Activated T-cell treated with anti-CD3 and anti-CD28 coated beads for 1 hour (primary cell): ENCODE data around the gene SUSD3.
A peak's percentile ranks its signal among the peaks of the same experiment; 100 is the strongest.

Source experiments
- DNase-seq: peaks from one replicate; pipeline ENCODE4 v3.0.0-alpha.2; 2020; ENCODE audit warnings: low read depth

The SUSD3 gene

DNA sequence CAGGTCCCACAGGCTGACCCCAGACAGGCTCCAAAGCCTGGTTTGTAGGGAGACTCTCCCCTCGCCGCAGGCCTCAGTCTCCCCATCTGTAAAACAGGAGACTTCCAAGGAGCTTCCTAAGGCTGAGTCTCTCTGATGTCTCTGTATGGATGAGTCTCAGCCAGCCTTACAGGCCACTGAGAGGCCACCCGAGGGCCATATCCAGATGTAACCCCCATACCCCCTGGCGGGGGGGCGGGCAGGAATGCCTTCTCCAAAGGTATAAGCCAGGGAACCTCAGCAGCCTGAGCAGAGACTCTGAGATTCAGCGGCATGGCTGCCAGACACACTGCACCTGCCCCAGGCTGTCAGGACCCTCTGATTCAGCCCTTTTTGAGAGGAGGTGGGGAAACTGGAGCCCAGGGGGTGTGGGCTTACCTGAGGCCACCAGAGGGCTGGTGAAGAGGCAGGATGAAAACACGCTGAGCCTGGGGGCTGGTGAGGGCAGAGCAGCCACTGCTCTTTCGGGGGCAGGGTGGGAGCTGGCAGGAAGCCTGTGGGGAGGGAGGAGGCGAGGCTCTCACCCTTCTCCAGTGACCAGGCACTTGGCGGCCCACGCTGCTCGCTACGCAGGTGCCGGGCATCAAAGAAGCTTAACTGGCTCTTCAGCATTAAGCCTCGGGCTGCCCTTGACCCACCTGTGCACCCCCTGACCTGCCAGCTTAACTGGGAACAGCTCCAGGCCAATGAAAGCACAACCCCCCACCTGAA lies 5.5 kb upstream of the SUSD3 start:
- DNase-seq = no peak

DNA sequence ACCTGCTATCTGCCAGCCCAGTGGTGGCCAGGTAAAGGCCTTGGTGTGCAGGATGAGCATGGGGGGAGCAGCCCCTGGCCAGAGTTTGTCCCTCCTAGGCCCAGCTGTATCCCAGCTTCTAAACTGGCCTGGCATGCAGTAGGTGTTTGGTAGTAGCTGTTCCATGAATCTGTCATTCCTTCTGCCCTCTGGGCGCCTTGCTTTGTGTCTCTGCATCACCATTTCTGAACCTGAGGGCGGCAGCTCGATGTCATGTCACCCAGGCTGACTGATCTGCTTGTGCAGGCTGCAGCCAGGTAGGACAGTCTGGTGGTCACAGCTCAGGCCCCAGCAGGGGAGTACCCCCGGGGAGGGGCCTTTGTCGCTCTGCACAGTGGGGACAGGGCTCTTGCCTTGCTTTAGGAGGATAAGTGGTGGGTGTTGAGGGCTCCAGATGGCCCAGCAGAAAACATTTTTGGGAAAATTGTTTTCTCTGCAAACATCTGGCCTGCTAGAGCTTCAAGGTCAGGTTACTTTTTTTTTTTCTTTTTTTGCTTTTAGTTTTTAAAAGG lies 4.6 kb upstream of the SUSD3 start:
- no peak for DNase-seq

DNA sequence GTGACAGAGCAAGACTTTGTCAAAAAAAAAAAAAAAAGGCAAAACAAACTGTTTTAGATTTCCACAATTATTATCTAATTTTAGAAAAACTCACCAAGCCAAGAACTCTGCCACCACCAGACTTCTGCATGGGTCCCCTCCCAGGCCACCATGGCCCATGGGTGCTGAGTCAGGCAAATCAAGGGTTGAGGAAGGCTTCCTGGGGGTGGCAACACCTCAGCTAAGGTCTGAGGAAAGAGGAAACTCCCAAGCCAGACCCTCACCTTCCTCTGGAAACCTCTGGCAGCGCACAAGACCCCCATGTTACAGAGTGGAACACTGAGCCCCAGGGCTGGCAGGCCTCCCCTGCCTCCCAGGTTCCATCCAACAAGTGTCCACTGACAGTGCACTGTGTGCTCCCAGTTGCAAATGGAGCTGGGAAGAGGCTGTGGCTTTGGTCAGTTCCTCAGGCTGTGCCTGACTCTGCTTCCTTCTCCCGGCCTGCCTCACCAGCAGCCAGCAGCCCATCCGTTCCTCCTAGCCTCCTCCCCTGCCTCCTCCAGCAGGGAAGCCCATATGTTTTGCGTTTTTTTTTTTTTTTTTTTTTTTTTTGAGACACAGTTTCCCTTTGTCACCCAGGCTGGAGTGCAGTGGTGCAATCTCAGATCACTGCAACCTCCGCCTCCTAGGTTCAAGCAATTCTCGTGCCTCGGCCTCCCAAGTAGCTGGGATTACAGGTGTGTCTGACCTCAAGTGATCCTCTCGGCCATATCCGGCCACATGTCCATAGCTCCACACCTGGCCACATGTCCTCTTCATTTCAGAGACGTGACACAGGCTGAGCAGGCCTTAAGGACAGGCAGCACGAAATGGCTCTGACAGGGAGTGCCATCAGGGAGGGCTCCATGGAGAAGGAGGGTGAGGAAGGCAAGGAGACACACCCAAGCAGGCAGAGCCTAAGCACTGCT lies 3.5 kb upstream of the SUSD3 start:
- DNase-seq = no peak

DNA sequence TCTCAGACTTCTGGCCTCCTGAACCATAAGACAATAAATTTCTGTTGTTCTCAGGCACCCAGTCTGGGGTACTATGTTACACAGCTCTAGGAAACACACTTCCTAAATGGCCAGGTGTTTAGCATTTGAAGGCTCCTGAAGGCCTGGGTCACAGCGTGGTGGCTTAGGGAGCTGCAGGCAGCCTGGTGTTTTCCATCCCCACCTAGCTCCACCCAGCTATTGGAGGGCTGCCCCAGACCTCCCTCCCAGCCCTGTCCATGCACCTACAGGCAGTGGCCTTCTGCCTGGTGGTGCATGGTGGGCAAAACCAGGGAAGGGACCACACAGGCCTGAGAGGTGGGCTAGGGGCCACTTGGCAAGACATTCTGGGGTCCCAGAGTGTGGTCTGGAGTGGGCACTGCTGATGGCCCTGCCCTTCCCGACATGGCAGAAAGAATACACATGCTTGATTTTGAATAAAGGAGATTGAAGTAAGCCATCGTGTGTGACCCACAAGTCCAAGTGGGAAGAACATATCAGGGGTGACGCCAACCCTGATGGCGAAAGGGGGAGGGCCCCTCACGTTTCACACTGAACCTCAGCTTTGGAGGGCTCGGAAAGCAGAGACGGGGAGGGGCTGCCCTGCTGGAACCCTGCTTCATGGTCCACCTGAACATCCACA lies 1.3 kb upstream of the SUSD3 start:
- DNase-seq = no peak

DNA sequence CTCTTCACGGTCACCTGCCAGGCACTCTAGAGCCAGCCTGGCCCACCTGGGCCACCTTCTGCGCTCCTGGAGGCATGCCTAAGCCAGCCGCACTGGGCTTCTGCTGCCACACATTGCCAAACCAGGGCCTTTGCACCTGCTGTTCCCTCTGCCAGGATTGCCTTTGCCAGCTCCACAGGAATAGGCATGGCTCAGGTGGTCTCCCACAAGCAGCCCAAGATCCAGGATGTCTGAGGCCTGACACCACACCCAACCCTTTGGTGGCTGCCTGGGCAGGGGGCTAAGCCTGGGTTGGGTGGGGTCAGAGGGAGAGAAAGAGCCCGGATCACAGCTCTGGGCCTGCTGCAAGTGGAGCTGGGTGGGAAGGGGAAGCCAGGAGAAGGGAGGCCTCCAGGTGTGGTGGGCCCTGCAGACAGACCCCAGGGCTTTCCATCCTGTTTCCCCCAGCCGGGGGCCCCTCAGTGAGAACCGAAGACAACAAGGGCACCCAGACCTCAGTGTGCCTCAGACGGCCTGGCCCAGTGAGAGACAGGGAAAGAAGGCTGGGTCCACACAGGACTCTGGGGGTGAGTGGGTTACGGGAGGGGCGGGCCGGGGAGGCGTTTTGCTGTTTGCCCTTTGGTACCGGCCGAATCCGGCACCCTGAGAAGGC lies 672 bp upstream of the SUSD3 start:
- no peak for DNase-seq

DNA sequence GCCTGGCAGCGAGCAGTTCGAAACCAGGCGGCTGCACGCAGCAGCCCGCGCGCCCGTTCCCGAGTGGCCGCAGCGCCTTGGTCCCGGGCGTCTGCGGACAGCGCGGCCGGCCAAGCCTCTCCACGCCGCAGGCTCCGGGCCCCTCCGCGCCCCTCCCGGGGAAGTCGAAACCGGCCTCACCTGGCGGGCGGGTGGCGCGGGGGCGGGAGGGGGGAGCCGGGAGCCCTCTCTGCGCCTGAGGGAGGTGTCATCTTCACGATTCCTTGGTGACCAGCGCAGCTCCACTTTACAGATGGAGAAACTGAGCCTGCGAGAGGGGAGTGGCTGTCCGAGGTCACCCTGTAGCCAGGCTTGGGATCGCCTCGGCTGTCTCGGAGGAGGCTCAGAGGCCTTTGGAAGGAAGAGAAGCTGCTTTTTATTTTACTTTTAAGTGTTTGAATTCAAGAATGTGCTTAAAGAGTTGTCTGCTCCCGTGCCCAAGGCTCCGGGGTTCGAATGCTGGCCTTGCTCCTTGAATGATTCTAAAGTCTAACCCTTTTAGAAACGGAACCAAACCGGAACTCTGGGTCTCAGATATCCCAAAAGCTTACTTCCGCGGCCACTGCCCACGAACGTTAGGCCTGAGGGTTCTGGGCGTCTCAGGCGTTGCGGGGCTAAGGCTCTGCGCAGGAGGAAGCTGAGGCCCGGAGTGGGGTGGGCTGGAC lies 662 bp downstream of the SUSD3 start:
- DNase-seq = no peak

DNA sequence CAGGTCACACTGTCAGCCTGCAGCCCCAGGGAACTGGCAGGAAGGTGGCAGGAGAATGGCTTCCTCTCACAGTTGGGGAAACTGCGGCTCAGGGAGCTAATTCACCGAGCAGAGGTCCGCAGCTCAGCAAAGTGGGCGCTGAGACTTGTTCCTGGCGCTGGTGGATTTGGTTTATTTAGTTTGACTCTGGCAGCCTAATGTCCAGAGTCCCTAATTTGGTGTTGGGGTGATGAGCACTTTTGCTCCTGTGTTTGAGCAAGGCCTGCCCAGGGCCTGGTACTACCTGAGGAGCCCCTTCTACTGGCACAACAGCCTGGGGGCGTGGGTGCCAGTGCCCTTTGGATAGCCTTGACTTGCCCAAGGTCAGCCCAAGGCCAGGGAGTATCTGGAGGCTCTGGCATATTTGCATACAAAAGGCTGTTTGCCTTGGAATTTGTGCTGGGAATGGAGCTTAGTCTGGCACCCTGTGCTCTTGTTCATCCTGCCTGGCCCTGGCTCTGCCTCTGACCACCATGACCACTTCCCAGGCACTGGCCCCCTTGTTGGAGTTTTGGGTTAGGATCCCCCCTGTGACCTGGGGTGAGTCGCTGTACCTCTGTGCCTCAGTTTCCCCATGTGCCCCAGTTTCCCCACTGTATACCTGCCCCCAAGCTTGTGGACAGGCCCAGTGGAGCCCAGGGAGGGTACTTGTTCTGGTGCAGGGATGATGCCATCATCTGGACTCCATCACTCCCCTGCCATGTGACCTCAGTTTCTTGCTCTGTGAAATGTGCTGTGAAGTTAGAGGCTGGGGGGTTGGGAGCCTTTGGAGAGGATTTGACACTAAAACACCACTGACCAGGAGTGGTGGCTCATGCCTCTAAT lies 1.4 kb downstream of the SUSD3 start:
- DNase-seq = no peak

DNA sequence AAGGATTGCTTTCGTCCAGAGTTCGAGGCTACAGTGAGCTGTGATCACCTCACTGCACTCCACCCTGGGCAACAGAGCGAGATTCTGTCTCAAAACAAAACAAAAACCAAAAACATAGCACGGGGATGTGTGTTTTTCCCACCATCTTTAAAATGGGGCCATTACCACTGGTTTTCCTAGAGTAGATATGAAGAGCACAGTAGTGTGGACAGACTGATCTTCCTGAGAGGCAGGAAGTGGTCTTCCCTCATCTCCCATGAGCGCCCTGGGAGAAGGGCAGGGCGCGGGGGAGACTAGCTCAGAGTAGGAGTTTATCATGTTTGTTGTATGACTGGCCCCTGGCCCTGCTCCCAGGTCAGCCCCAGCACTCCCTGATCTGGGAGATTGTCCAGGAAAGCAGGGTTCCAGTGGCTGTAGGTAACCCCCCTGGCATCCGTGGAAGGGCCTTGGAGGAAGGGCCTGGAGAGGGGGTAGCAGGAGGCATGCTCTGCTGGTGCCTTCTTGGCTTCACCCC lies 2.3 kb downstream of the SUSD3 start:
- DNase-seq = no peak

DNA sequence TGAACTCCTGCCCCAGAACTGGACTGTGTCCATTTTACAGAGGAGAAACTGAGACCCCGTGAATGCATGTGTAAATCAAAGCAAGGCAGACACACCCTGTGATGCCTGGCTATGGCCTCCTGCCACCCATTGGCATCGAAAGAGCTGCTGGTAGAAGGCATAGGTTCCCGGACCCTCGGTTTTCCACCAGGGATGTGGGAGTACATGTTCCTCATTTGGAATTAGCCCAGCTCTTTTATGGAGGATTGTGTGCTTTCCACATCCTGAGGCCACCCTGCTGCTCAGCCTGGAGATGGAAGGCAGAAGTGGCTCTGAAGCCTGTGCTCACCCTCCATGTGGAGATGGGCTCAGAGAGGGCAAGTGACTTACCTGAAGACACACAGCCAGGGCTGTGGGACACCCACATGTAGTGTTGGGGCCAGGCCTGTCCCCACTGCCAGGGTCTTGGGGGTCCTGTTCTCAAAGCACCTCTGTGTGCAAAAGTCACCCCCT lies 2.8 kb downstream of the SUSD3 start:
- no peak for DNase-seq

DNA sequence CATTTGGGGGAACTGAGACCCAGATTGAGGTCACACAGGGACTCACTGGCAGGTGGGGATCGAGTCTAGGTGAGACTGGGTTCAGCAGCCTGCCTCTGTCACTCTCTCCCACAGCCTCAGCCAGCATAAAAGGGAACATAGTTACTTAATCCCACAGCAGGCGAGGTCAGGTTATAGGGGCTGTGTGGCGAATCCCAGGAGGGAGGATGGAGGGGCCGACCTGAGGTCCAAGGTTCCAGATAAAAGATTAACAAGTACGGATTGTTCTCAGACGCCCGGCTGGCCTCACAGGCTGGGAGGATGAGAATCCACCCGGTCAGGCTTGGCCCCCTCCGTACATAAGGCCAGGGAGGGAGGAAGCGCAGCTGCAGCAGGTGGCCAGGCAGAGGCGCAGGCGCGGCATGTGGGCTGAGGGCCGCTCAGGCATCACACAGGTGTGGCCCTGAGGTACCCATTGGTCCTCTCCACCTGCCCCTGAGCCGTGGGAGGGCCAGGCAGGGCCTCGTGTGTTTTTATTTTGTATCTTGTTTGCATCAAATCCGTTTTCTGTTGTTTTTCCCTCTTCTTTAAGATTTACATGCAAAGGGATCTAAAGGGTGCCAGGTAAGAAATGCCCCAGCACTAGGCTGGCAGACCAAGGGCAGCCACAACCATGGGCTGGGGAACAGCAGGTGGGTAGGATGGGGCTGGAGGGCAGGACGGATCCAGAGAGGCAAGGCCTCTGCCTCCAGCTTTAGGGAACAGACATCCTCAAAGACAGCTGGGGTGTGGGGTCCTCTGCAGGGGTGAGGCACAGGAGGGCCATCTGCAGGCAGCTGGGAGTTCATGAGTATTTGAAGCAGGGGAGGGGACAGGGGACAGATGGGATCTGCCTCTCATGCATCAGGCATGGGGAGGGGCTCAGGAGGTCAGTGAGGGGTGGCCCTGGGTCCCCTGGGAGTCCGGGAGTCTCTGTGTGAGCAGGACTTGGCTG lies 3.6 kb downstream of the SUSD3 start:
- DNase-seq = no peak

DNA sequence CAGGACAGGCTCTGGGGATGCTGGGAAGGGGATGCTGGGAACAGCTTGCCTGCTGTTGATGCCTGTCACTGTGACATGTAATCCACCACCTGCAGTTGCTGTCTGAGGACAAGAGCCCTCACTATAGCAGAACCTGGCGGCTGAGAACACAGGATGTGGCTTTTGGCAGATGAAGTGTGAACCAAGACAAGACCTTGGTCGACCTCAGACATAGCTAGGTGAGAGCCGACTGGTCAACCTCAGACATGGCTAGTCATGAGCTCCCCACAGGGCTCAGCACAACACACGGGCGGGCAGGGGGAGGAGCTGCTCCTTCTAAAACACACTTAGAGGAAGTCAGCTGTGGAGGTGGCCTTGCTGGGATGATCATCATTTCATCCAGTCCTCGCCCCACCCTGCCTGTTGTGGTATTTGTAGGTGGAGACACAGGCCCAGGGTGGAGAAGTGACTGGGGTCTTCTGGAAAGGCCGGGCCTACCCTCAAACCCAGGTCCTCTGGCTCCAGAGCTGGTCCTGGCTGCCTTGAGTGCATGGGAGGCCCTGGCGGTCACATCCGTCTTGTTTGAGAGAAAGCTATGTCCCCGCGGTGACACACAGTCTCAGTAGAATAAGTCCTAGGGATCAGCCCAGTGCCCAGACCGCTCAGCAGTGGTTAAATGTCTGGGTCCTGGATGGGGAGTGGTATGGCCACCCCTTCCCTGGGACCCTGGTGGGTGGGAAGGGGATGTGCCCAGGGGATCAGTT lies 6.1 kb downstream of the SUSD3 start:
- peak; percentile 72 for DNase-seq

DNA sequence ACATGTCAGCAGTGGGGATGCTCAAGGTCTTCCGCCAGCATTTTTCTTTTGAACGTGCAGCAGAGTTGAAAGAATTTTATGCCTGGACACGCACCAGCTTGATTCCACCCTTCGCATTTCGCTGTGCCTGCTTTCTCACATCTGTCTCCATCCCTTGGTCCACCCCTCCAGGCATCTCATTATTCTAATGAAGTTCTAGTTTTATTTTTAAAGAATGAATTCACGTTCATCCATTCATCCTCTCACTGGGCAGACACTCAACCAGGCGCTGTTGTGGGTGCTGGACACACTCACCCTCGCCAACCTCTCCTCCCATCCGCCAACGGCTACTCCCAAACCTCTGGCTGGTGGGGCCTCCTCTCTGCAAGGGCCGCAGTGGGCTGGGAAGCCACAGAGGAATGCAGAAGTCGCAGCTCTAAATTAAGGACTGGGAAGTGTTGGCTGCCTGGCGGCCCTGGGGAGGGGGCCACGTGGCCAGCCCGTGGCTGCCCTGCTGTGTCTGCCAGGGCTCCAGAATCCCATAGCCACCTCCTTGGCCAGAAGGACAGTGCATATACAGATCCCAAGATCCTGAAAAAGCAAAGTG lies 6.7 kb downstream of the SUSD3 start:
- no peak for DNase-seq

DNA sequence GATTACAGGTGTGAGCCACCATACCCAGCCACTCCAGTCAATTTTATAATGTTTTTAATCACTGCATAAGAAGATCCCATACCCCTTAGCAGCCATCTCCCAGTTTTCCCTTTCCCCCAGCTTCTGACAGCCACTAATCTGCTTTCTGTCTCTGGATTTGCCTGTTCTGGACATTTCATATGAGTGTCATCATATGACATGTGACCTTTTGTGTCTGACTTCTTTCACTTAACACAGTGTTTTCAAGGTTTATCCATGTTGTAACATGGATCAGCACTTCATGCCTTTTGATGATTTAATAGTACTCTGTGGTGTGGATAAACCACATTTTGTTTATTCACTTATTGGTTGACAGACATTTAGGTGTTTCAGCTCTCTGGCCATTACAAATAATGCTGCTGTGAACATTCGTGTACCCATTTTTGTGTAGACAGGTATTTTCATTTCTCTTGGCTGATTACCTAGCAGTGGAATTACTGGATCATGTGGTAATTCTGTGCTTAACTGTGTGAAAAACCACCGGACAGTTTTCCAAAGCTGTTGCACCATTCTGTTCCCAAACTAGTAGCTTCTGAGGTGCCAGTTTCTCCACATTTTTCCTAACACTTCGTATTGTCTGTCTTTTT lies 8.6 kb downstream of the SUSD3 start:
- DNase-seq = no peak

DNA sequence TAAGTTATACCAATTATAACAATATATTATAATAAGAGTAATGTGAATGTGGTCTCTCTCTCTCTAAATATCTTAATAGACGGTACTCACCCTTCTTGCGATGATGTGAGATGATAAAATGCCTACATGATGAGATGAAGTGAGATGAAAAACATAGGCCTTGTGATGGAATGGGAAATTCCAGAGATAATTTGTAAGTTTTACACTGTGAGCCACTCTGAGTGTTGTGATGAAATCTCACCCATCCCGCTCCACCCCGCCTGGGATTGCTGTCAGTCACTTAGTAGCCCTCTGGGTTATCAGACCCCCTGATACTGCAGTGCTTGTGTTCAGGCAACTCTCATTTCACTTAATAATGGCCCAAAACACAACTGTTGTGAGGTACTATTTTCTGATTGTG lies 10.5 kb downstream of the SUSD3 start:
- no peak for DNase-seq

DNA sequence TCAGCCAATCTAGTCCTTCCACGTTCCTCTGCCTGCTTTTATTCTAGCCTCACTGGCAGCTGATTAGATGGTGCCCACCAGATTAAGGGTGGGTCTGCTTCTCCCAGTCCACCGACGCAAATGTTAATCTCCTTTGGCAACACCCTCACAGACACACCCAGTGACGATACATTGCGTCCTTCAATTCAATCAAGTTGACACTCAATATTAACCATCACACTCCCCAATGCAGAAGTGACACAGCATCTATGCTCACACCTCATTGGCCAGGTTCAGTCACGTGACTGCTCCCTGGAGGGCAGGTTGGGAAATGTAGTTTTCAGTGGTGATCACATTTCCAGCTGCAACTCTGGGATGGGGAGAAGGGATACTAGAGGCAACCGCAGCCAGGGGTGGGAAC lies 13.0 kb downstream of the SUSD3 start:
- DNase-seq = no peak

DNA sequence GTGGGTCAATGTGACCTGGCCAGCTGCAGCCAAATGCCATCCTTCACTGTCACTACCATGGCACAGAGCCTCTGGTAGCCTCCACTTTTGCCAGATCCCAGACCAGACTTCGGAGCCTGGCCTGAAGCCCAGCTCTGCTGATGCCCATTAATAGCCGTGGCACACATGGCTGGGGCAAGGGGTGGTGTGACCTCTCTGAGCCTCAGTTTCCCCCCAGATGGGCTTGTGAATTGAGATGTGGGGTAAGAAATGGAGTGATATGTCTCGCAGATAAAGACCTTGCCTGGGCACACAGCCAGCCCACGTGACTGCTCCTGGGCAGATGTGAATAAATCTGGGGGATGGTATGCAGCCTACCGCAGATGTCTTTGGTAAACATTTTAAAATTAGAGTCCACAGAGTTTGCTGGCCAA lies 13.9 kb downstream of the SUSD3 start:
- no peak for DNase-seq
